Measurements from ENCODE around the gene GBP5.

DNA sequence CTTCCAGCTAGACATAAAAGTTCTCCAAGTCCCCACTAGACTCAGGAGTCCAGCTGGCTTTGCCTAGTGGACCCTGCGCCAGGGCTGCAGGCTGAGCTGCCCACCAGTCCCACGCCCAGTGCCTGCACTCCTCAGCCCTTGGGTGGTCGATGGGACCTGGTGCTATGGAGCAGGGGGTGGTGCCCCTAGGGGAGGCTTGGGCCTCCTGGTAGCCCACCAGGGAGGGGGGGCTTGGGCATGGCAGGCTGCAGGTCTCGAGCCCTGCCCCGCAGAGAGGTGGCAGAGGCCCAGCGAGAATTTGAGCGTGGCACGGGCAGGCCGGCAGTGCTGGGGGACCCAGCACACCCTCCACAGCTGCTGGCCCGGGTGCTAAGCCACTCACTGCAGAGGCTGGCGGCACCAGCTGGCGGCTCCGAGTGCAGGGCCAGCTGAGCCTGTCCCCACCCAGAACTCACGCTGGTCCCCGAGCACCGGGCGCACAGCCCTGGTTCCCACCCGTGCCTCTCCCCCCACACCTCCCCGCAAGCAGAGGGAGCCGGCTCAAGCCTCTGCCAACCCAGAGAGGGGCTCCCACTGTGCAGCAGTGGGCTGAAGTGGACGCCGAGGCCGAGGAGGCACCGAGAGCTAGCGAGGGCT lies 30.2 kb upstream of the GBP5 start:
- TF ChIP-seq POLR2A (IDR thresholded peaks at IDR 0.05; ENCODE audit: low read depth, low read length) (no peak), CTCF (conservative IDR thresholded peaks at IDR 0.05; ENCODE audit: low read depth, low read length) (no peak), RFX5 (IDR thresholded peaks at IDR 0.05; ENCODE audit: low read depth, low read length) (no peak), SMC3 (IDR thresholded peaks at IDR 0.05; ENCODE audit: low read depth, low read length) (no peak), BHLHE40 (IDR thresholded peaks at IDR 0.05; ENCODE audit: low read depth, low read length) (no peak), CEBPB (IDR thresholded peaks at IDR 0.05; ENCODE audit: low read depth, low read length) (no peak), MAZ (IDR thresholded peaks at IDR 0.05; ENCODE audit: borderline replicate concordance, low read depth, low read length) (no peak), RCOR1 (IDR thresholded peaks at IDR 0.05; ENCODE audit: insufficient replicate concordance, low read length) (no peak), USF2 (IDR thresholded peaks at IDR 0.05; ENCODE audit: low read depth, low read length) (no peak), MAFK (IDR thresholded peaks at IDR 0.05; ENCODE audit: low read depth, low read length) (no peak), RAD21 (IDR thresholded peaks at IDR 0.05; ENCODE audit: low read length) (no peak), NFE2L2 (IDR thresholded peaks at IDR 0.05; ENCODE audit: low read depth, low read length) (no peak)

Measured in IMR-90 (cell line).